Fibroblast of lung (primary cell): Measurements from ENCODE around the gene PCDH1.

Source experiments
- CTCF ChIP-seq, 2 donors: IDR thresholded peaks in 1 of 2; conservative IDR thresholded peaks in 1 of 2; 1 replicate in 1 of 2; 2 replicates in 1 of 2; pipeline ENCODE4 v1.5.1; 2011 to 2012; ENCODE audit warnings: low read length in 2 of 2, control low read depth in 1 of 2, inconsistent platforms in 1 of 2, low read depth in 1 of 2, mild to moderate bottlenecking in 1 of 2
- EZH2 ChIP-seq: IDR thresholded peaks from 2 replicates; pipeline ENCODE4 v1.5.1; 2012; ENCODE audit warnings: low read length, control low read depth, mild to moderate bottlenecking; ENCODE audit errors: missing control alignments

DNA sequence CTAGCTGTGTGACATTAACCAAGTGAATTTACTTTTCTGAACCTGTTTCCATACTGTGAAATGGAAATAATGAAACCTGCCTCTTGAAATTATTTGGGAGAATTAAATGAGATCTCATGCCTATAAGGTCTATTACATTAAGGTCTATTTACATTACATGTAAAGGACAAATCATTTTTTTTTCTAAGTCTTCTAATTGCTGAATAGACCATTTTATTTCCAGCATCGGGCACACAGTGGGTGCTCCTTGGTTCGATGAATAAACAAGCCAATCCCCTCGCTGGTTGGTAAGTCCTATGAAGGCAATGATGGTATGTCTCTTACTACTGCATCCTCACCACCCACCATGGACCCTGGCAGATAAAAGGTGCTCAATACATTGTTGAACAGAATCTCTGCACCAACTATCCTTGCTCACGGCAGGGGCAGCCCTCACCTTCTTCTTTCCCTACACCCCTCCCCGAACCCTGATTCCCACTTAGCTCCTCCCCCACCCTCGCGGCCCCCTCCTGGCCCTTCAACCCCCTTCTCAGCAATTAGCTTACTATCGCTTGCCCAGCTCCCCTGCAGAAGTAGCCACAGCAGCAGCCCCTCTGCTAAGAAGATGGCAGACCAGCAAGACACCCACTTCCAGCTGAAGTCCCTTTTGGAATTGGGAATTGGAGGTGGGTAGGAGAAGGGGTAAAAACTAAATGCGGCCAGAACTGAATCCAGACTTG is 3.0 kb downstream of the PCDH1 start:
- TF ChIP-seq CTCF (conservative IDR thresholded peaks at IDR 0.05 in 1 of 2, IDR thresholded peaks at IDR 0.05 in 1 of 2; ENCODE audit: low read depth in 1 of 2, low read length in 2 of 2) (no peak), EZH2 (no peak)
